Esophagus (tissue), 2 donors: ENCODE measurements around the gene ZBTB49. TPM values are rescaled to one million over a fixed set of nuclear protein-coding genes. Genes with fewer than 3 reads are reported as not detected.

Experiments used
- H3K27ac ChIP-seq, 2 donors: one replicate each; pipeline ENCODE4 v1.5.1; 2013; ENCODE audit warnings: low read depth in 2 of 2, mild to moderate bottlenecking in 2 of 2, inconsistent platforms in 1 of 2, low read length in 1 of 2, moderate library complexity in 1 of 2
- H3K27me3 ChIP-seq, 2 donors: one replicate each; pipeline ENCODE4 v1.6.1; 2013; ENCODE audit warnings: low read length in 2 of 2, control low read depth in 1 of 2, mild to moderate bottlenecking in 1 of 2; ENCODE audit not compliant: insufficient read depth in 2 of 2, control insufficient read depth in 1 of 2
- H3K36me3 ChIP-seq, 2 donors: one replicate each; pipeline ENCODE4 v1.6.1; 2013; ENCODE audit warnings: low read length in 1 of 2; ENCODE audit not compliant: control insufficient read depth in 2 of 2, insufficient read depth in 2 of 2
- H3K4me1 ChIP-seq, 2 donors: one replicate each; pipeline ENCODE4 v1.6.1; 2013; ENCODE audit warnings: low read length in 1 of 2; ENCODE audit not compliant: control insufficient read depth in 2 of 2, insufficient read depth in 2 of 2
- H3K4me3 ChIP-seq, 2 donors: one replicate each; pipeline ENCODE4 v1.5.1; 2013; ENCODE audit warnings: low read length in 2 of 2, mild to moderate bottlenecking in 2 of 2, low read depth in 1 of 2, moderate library complexity in 1 of 2
- H3K9me3 ChIP-seq, 2 donors: one replicate each; pipeline ENCODE4 v1.6.1; 2013; ENCODE audit warnings: mild to moderate bottlenecking in 2 of 2, low read depth in 1 of 2, low read length in 1 of 2, moderate library complexity in 1 of 2; ENCODE audit not compliant: control insufficient read depth in 2 of 2, insufficient read depth in 1 of 2
- WGBS, 2 donors: extraction: QIAGEN DNeasy Blood & Tissue Kit; methylation state at CpG; one replicate each; pipeline ENCODE4 v1.1.7; 2013; 5-methylcytosine and 5-hydroxymethylcytosine counted together
- polyA plus RNA-seq, 2 donors: library from polyadenylated mRNA; stranded (reverse); fragments of 200-250 nt; gene quantifications; one replicate each; pipeline ENCODE4 v1.2.3, GENCODE V29; 2013
- donor health status: healthy with polysubstance abuse.
- donor health status: Bipolar disorder and iron deficiency.

ZBTB49 gene
- polyA plus RNA-seq, 2 donors: 1.5 to 2.0 TPM

DNA sequence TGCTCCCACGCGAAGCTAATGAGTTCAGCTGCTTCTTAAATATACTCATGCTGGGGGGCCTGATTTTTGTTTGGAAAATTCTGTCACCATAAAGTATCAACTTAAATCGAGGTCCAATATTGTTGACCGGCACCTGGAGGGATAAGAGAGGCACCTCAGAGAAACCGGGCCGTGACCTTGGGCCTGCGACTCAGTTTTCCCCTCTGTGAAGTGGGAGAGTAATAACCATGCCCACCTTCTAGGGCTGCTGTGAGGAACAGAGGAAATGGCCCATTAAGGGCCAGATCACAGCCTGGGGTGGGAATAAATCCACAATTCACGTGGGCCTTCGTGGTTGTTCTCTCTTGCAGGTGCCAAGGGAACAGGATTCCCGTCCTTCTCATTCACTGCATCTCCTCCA is 39.4 kb downstream of the ZBTB49 start:
- no peaks in the 10 kb centered on the region for H3K9me3 ChIP-seq
- 91 to 94% methylated on average over 10 of the region's 10 CpGs for WGBS, 2 donors
- no peaks in the 10 kb centered on the region for H3K36me3 ChIP-seq
- no peak overlapping the region for H3K4me3 ChIP-seq
- no peaks in the 10 kb centered on the region for H3K4me1 ChIP-seq
- no peaks in the 10 kb centered on the region for H3K27me3 ChIP-seq
- no peak overlapping the region for H3K27ac ChIP-seq

DNA sequence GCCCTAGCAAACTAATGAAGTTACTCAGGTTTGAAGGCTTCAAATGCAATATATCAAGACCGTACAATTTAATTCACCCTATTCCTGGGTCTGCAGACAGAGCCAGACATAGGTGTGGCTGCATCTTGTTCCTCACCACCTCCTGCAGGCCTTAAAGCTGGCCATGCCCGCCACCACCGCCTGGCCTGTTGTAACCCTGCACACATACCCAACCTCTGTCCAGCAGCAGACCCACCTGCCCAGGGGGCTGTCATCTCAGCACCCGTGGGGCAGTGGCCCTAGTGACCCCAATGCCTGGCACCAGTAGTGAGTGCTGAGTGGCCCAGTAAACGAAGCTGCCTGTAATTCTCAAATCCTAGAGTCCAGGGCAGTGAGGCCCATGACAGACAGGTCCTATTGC is 40.7 kb downstream of the ZBTB49 start:
- H3K27me3 ChIP-seq: no peaks in the 10 kb centered on the region
- WGBS, 2 donors: 84 to 86% methylated on average over 5 of the region's 5 CpGs
- H3K9me3 ChIP-seq: no peaks in the 10 kb centered on the region
- H3K36me3 ChIP-seq: no peaks in the 10 kb centered on the region
- H3K4me3 ChIP-seq: no peak overlapping the region
- no peaks in the 10 kb centered on the region for H3K4me1 ChIP-seq
- no peak overlapping the region for H3K27ac ChIP-seq

DNA sequence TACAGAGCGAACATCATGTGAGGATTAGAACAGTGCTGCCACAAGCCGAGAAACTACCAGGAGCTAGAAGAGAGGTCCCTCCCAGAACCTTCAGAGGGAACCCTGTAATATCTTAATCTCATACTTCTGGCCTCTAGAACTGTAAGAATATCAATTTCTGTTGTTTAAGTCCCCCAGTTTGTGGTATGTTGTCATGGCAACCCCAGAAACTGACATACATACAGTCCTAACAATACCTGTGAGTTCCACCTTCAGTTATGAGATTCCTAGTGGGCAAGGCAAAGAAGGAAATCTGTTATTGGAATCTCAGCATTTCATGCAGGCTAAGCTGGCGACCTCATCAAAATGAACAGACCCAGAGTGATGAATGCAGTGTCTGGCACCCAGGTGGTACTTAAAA is 42.5 kb downstream of the ZBTB49 start:
- no peaks in the 10 kb centered on the region for H3K9me3 ChIP-seq
- no peaks in the 10 kb centered on the region for H3K27me3 ChIP-seq
- no peaks in the 10 kb centered on the region for H3K4me1 ChIP-seq
- no peaks in the 10 kb centered on the region for H3K36me3 ChIP-seq
- WGBS, 2 donors: 77 to 91% methylated on average over 3 of the region's 3 CpGs
- no peak overlapping the region for H3K4me3 ChIP-seq
- no peak overlapping the region for H3K27ac ChIP-seq

DNA sequence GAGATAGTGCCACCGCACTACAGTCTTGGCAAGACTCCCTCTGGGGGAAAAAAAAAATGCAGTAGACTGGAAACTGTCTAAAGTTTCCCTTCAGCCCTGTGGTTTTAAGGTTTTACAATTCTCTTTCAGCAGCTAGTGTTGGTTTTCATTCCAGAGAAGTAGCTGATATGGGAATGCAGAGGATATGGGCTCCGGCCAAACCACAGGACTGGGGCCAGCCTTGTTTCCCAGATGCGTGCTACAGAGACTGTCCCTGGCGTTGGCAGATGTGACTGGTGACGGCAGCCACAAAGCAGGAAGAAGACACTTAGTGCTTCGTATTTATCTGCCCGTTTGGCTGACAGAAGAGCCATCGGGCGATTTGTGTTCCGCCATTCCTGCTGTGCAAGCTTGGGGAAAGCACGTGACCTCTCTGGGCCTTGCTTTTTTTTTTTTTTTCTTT is 43.2 kb downstream of the ZBTB49 start:
- H3K27me3 ChIP-seq: no peaks in the 10 kb centered on the region
- H3K4me3 ChIP-seq: no peak overlapping the region
- WGBS, 2 donors: 48 to 53% methylated on average over 11 of the region's 11 CpGs
- no peaks in the 10 kb centered on the region for H3K9me3 ChIP-seq
- H3K36me3 ChIP-seq: no peaks in the 10 kb centered on the region
- H3K4me1 ChIP-seq: no peaks in the 10 kb centered on the region
- no peak overlapping the region for H3K27ac ChIP-seq

DNA sequence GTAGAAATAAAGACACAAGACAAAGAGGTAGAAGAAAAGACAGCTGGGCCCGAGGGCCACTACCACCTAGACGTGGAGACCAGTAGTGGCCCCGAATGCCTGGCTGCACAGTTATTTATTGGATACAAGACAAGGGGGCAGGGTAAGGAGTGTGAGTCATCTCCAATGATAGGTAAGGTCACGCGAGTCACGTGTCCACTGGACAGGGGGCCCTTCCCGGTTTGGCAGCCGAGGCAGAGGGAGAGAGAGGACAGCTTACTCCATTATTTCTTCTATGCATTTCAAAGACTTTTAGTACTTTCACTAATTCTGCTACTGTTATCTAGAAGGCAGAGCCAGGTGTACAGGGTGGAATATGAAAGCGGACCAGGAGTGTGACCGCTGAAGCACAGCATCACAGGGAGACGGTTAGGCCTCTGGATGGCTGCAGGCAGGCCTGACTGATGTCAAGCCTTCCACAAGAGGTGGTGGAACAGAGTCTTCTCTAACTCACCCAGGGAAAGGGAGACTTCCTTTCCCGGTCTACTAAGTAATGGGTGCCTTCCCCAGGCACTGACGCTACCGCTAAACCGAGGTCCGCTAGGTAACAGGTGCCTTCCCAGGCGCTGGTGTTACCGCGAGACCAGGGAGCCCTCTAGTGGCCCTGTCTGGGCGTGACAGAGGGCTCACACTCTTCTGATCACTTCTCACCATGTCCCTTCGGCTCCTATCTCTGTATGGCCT is 44.9 kb downstream of the ZBTB49 start:
- H3K9me3 ChIP-seq: no peaks in the 10 kb centered on the region
- 48 to 52% methylated on average over 21 of the region's 21 CpGs for WGBS, 2 donors
- H3K27ac ChIP-seq: no peak overlapping the region
- H3K27me3 ChIP-seq: no peaks in the 10 kb centered on the region
- no peak overlapping the region for H3K4me3 ChIP-seq
- H3K4me1 ChIP-seq: no peaks in the 10 kb centered on the region
- no peaks in the 10 kb centered on the region for H3K36me3 ChIP-seq

DNA sequence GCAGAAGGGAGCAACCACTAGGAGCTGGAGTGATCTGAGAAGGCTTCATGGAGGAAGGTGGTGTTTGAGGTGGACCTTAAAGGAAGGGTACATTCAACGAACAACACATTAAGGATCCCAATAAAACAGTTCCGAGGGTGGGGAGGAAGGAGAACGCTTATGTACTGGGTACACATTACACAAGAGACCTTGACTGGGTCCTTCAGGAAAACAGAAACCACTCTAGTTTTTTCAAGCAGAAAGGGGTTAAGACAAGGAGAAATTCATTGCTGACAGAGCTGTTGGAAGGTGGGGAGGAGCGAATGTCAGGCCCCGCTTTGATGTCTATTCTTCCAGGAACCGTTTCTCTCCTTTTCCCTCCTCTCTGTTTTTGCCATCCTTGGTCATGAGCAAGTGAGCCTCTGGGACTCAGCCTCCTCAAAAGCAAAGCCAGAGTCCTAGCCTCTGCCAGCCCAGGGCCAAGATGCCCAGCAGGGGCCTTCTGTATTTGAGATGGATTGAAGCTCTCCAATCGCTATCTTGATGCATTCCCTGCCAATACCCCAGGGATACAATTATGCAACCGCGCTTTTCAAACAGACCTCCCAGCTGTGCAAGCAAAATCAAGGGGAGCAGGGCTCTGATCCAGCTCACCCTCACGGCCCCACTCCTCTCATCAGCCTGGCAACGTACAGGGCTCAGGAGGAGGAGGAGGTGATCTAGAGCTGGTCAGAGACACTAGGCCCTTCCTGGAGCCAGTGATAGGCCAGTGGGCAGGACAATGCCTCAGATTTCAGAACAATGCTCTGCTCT is 48.4 kb downstream of the ZBTB49 start:
- Histone ChIP-seq H3K27ac (no peak overlapping the region), H3K9me3 (no peaks in the 10 kb centered on the region), H3K27me3 (no peaks in the 10 kb centered on the region), H3K4me1 (no peaks in the 10 kb centered on the region), H3K36me3 (no peaks in the 10 kb centered on the region), H3K4me3 (no peak overlapping the region)
- WGBS, 2 donors: 62% methylated on average over 11 of the region's 11 CpGs

DNA sequence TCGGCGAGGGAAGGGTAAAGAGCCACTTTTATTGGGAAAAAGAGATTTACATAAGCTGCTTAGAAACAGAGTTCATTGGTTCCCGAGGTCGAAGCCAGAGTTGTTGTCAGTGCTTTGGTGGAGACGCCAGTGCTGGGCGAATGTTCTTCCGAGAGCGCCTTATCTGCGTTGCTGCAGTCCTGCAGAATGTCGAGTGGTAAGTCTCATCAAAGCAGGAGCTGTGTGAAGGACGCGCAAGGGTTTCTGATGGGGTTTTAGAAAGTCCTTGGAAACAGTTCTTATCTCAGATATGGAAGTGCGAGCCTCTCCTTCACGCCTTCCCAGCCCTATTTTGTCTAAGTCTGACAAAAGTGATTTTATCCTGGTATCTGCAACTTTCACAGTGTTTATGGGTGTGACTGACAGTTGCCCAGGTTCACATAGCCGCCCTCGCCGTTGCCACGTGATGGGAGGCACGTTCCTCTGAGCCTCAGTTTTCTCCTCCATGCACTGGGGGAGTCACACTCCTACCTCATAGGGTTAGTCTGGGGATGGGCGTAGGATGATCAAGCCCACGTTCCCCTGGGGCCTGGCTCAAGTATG is 49.5 kb downstream of the ZBTB49 start:
- no peak overlapping the region for H3K4me3 ChIP-seq
- WGBS, 2 donors: 57 to 71% methylated on average over 21 of the region's 21 CpGs
- no peaks in the 10 kb centered on the region for H3K36me3 ChIP-seq
- no peaks in the 10 kb centered on the region for H3K27me3 ChIP-seq
- no peak overlapping the region for H3K27ac ChIP-seq
- no peaks in the 10 kb centered on the region for H3K4me1 ChIP-seq
- no peaks in the 10 kb centered on the region for H3K9me3 ChIP-seq

DNA sequence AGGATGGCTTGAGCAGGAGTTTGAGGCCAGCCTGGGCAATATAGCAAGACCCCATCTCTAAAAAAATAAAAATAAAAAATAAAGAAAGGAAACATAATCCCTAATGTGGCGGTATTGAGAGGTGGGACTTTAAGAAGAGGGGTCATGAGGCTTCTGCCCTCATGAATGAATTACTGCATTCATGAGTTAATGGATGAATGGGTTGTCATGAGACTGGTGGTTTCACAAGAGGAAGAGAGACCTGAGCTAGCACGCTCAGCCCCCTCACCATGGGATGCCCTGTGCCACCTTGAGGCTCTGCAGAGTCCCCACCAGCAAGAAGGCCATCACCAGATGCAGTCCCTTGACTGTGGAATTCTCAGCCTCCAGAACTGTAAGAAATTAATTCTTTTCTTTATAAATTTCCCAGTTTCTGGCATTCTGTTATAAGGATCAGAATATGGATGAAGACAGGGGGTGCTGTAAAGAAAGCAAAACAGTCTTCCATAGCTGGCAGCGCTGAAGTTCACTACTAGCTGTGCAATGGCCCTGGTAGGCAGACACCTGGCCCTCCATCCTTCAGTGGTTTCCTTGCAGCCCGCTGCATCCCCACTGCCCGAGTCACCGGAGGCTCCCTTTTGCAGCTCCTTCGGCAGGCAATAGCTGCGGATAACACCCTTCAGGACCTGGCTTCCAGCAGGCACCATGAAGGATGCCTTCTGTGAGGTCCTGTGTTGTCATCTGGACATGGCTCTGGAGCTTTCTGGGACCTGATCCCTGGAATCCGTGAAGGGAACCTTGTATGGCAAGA is 52.0 kb downstream of the ZBTB49 start:
- no peaks in the 10 kb centered on the region for H3K36me3 ChIP-seq
- WGBS, 2 donors: 87 to 91% methylated on average over 9 of the region's 9 CpGs
- no peaks in the 10 kb centered on the region for H3K9me3 ChIP-seq
- H3K4me1 ChIP-seq: no peaks in the 10 kb centered on the region
- no peaks in the 10 kb centered on the region for H3K27me3 ChIP-seq
- no peak overlapping the region for H3K4me3 ChIP-seq
- no peak overlapping the region for H3K27ac ChIP-seq

DNA sequence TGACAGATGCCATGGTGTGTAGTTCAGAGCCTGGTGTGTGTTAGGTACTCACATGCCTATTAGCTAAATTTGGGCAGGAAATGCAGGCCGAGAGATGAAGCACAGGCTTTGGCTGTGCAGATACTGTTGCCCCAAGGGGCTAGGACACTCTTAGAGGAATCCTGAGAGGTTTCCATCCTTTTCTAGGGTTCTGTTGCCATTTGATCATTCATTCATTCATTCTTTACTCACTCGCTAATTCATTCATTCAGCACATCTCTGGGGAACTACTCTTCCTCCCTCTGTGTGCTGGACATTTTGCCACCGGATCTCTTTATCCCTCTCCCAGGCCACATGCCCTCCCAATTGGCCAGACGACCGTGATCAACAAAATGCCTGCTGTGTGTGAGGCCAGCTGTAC is 53.0 kb downstream of the ZBTB49 start:
- Histone ChIP-seq H3K9me3 (no peaks in the 10 kb centered on the region), H3K4me1 (no peaks in the 10 kb centered on the region), H3K4me3 (no peak overlapping the region), H3K36me3 (no peaks in the 10 kb centered on the region), H3K27ac (no peak overlapping the region), H3K27me3 (no peaks in the 10 kb centered on the region)
- 75 to 80% methylated on average over 5 of the region's 5 CpGs for WGBS, 2 donors
